ENCODE data around the gene LRIG1.

The LRIG1 gene

GRCh38 chr3:66485291-66485968, 15.4 kb downstream of the LRIG1 start:
- no peak for DNase-seq

- DNase-seq, result no peak
Observed at GRCh38 chr3:66484106-66484844, 16.5 kb downstream of the LRIG1 start.

GRCh38 chr3:66483409-66483906, 17.4 kb downstream of the LRIG1 start:
- no peak for DNase-seq

- DNase-seq, result no peak
Observed at GRCh38 chr3:66483006-66483405, 17.8 kb downstream of the LRIG1 start.

- DNase-seq, result no peak
Observed at GRCh38 chr3:66482018-66482404, 18.8 kb downstream of the LRIG1 start.

- no peak for DNase-seq
Observed at GRCh38 chr3:66481071-66482017, 19.5 kb downstream of the LRIG1 start.

- DNase-seq, result no peak
Observed at GRCh38 chr3:66480666-66481065, 20.2 kb downstream of the LRIG1 start.

- DNase-seq, result no peak
Observed at GRCh38 chr3:66479532-66479947, 21.3 kb downstream of the LRIG1 start.

- DNase-seq, result no peak
Observed at GRCh38 chr3:66478960-66479359, 21.9 kb downstream of the LRIG1 start.

- no peak for DNase-seq
Observed at GRCh38 chr3:66477856-66478255, 23.0 kb downstream of the LRIG1 start.

- DNase-seq, result no peak
Observed at GRCh38 chr3:66476852-66477381, 23.9 kb downstream of the LRIG1 start.

- DNase-seq, result no peak
Observed at GRCh38 chr3:66475386-66476020, 25.3 kb downstream of the LRIG1 start.

- DNase-seq, result no peak
Observed at GRCh38 chr3:66473692-66474091, 27.1 kb downstream of the LRIG1 start.

GRCh38 chr3:66473181-66473580, 27.6 kb downstream of the LRIG1 start:
- DNase-seq, result no peak

GRCh38 chr3:66472313-66473134, 28.3 kb downstream of the LRIG1 start:
- peak; percentile 68 for DNase-seq

- DNase-seq, result peak; percentile 46
Observed at GRCh38 chr3:66470956-66471686, 29.7 kb downstream of the LRIG1 start.

GRCh38 chr3:66470285-66470684, 30.5 kb downstream of the LRIG1 start:
- peak; percentile 20 for DNase-seq

- DNase-seq, result no peak
Observed at GRCh38 chr3:66469220-66469640, 31.6 kb downstream of the LRIG1 start.

GRCh38 chr3:66467996-66468735, 32.7 kb downstream of the LRIG1 start:
- DNase-seq, result no peak

All from activated CD8-positive, alpha-beta memory T cell treated with anti-CD3 and anti-CD28 coated beads, Interleukin-2, amount 50 U/mL, for 48 hours (primary cell).